H9 (cell line): ENCODE results near the gene CDH16. TPM values are rescaled to one million over a fixed set of nuclear protein-coding genes. Genes with fewer than 3 reads are reported as not detected.
"Not testable (repeated sequence)": the region's sequence is repeated elsewhere in the genome, so short reads cannot be mapped to it uniquely, and the experiment has no call there.

ENCODE experiments used
- DNase-seq: peaks from one replicate; pipeline ENCODE4 v3.0.0-alpha.2; 2017
- H2AFZ ChIP-seq: one replicate; pipeline ENCODE4 v1.6.1; 2013; ENCODE audit warnings: mild to moderate bottlenecking, low read length, control low read depth, moderate library complexity
- H2AK5ac ChIP-seq: 2 replicates; pipeline ENCODE4 v1.6.1; 2013; ENCODE audit warnings: low read length, control low read depth, mixed read lengths; ENCODE audit not compliant: insufficient read length
- H2BK120ac ChIP-seq: one replicate; pipeline ENCODE4 v1.6.1; 2013; ENCODE audit warnings: low read depth, mild to moderate bottlenecking, low read length, control low read depth, inconsistent platforms; ENCODE audit not compliant: poor library complexity, severe bottlenecking
- H2BK12ac ChIP-seq: 2 replicates; pipeline ENCODE4 v1.6.1; 2013; ENCODE audit warnings: low read length, control low read depth, mixed read lengths, low read depth; ENCODE audit not compliant: insufficient read length
- H2BK15ac ChIP-seq: 2 replicates; pipeline ENCODE4 v1.6.1; 2013; ENCODE audit warnings: low read depth, low read length, control low read depth
- H2BK20ac ChIP-seq: one replicate; pipeline ENCODE4 v1.6.1; 2013; ENCODE audit warnings: low read depth, mild to moderate bottlenecking, low read length, control low read depth, inconsistent platforms; ENCODE audit not compliant: poor library complexity, severe bottlenecking
- H2BK5ac ChIP-seq: 2 replicates; pipeline ENCODE4 v1.6.1; 2013; ENCODE audit warnings: low read length, control low read depth, mixed read lengths; ENCODE audit not compliant: insufficient read length
- H3K14ac ChIP-seq: 2 replicates; pipeline ENCODE4 v1.6.1; 2013; ENCODE audit warnings: low read length, control low read depth; ENCODE audit not compliant: insufficient read depth
- H3K18ac ChIP-seq: 2 replicates; pipeline ENCODE4 v1.6.1; 2013; ENCODE audit warnings: low read depth, mild to moderate bottlenecking, mixed read lengths, low read length, control low read depth; ENCODE audit not compliant: insufficient read length
- H3K23ac ChIP-seq: 2 replicates; pipeline ENCODE4 v1.6.1; 2013; ENCODE audit warnings: low read length, control low read depth, mixed read lengths, low read depth; ENCODE audit not compliant: insufficient read length
- H3K23me2 ChIP-seq: 2 replicates; pipeline ENCODE4 v1.6.1; 2013; ENCODE audit warnings: low read depth, mild to moderate bottlenecking, mixed read lengths, low read length, control low read depth; ENCODE audit not compliant: insufficient read length, poor library complexity, severe bottlenecking
- H3K27ac ChIP-seq: 2 replicates; pipeline ENCODE4 v1.5.1; 2013; ENCODE audit warnings: low read length, control low read depth, mixed read lengths, low read depth; ENCODE audit not compliant: insufficient read length
- H3K27me3 ChIP-seq: 2 replicates; pipeline ENCODE4 v1.6.1; 2013; ENCODE audit warnings: low read length, control low read depth, inconsistent platforms; ENCODE audit not compliant: insufficient read depth
- H3K4ac ChIP-seq: 2 replicates; pipeline ENCODE4 v1.6.1; 2013; ENCODE audit warnings: low read depth, mild to moderate bottlenecking, control low read depth, inconsistent platforms, low read length, moderate library complexity
- H3K4me1 ChIP-seq: 2 replicates; pipeline ENCODE4 v1.6.1; 2013; ENCODE audit warnings: low read length, control low read depth, inconsistent platforms; ENCODE audit not compliant: insufficient read depth
- H3K4me2 ChIP-seq: 2 replicates; pipeline ENCODE4 v1.6.1; 2013; ENCODE audit warnings: low read length, control low read depth, mixed read lengths; ENCODE audit not compliant: insufficient read length, insufficient read depth
- H3K56ac ChIP-seq: 2 replicates; pipeline ENCODE4 v1.6.1; 2013; ENCODE audit warnings: low read depth, mild to moderate bottlenecking, mixed read lengths, low read length, control low read depth; ENCODE audit not compliant: insufficient read length
- H3K79me1 ChIP-seq: 2 replicates; pipeline ENCODE4 v1.6.1; 2013; ENCODE audit warnings: low read depth, mild to moderate bottlenecking, moderate library complexity, low read length, control low read depth, inconsistent platforms; ENCODE audit not compliant: insufficient read depth, poor library complexity, severe bottlenecking
- H3K79me2 ChIP-seq: 2 replicates; pipeline ENCODE4 v1.6.1; 2013; ENCODE audit warnings: low read length, control low read depth, inconsistent platforms; ENCODE audit not compliant: insufficient read depth
- H3K9ac ChIP-seq: 2 replicates; pipeline ENCODE4 v1.6.1; 2013; ENCODE audit warnings: low read length, control low read depth, mixed read lengths; ENCODE audit not compliant: insufficient read length; ENCODE audit errors: extremely low read depth
- H3K9me3 ChIP-seq: one replicate; pipeline ENCODE4 v1.6.1; 2013; ENCODE audit warnings: low read depth, low read length, inconsistent platforms; ENCODE audit not compliant: control insufficient read depth
- H3T11ph ChIP-seq: one replicate; pipeline ENCODE4 v1.6.1; 2013; ENCODE audit warnings: mild to moderate bottlenecking, low read length, control low read depth, inconsistent platforms
- H4K20me1 ChIP-seq: one replicate; pipeline ENCODE4 v1.6.1; 2013; ENCODE audit not compliant: control insufficient read depth, insufficient read length, insufficient read depth
- H4K5ac ChIP-seq: 2 replicates; pipeline ENCODE4 v1.6.1; 2013; ENCODE audit warnings: low read depth, mild to moderate bottlenecking, mixed read lengths, low read length, control low read depth; ENCODE audit not compliant: insufficient read length
- H4K8ac ChIP-seq: replicated peaks from 2 replicates; pipeline ENCODE4 v1.6.1; 2013; ENCODE audit warnings: low read length, control low read depth, mixed read lengths, low read depth; ENCODE audit not compliant: insufficient read length
- H4K91ac ChIP-seq: 2 replicates; pipeline ENCODE4 v1.6.1; 2013; ENCODE audit warnings: low read depth, mild to moderate bottlenecking, moderate library complexity, mixed read lengths, low read length, control low read depth; ENCODE audit not compliant: insufficient read length
- H3K27ac Mint-ChIP-seq, 3 experiments: 2 replicates in 2 of 3; 3 replicates in 1 of 3; pipeline ENCODE4 v1.8.0; 2020 to 2021; ENCODE audit warnings: mixed read lengths in 3 of 3, mild to moderate bottlenecking in 1 of 3, moderate library complexity in 1 of 3
- H3K27me3 Mint-ChIP-seq: 2 replicates; pipeline ENCODE4 v1.8.0; 2021; ENCODE audit warnings: low read depth, mild to moderate bottlenecking, moderate library complexity, mixed read lengths
- H3K36me3 Mint-ChIP-seq, 3 experiments: 2 replicates in 2 of 3; 3 replicates in 1 of 3; pipeline ENCODE4 v1.8.0; 2020 to 2021; ENCODE audit warnings: low read depth in 3 of 3, mixed read lengths in 3 of 3; ENCODE audit not compliant: insufficient read depth in 1 of 3
- H3K4me1 Mint-ChIP-seq, 2 experiments: 2 replicates each; pipeline ENCODE4 v1.8.0; 2020; ENCODE audit warnings: mixed read lengths in 2 of 2
- H3K4me3 Mint-ChIP-seq, 2 experiments: 2 replicates in 1 of 2; 3 replicates in 1 of 2; pipeline ENCODE4 v1.8.0; 2020 to 2021; ENCODE audit warnings: mild to moderate bottlenecking in 2 of 2, mixed read lengths in 2 of 2, moderate library complexity in 1 of 2
- H3K9me3 Mint-ChIP-seq, 2 experiments: 2 replicates in 1 of 2; 3 replicates in 1 of 2; pipeline ENCODE4 v1.8.0; 2020; ENCODE audit warnings: mild to moderate bottlenecking in 2 of 2, mixed read lengths in 2 of 2, moderate library complexity in 1 of 2
- WGBS: extraction: QIAGEN DNeasy Blood & Tissue Kit; methylation state at CpG from one replicate; pipeline ENCODE4 v1.1.7; 2013; ENCODE audit warnings: missing lambda C conversion rate, low lambda C conversion rate, mixed read lengths; ENCODE audit not compliant: insufficient read length; ENCODE audit errors: extremely low coverage; 5-methylcytosine and 5-hydroxymethylcytosine counted together
- total RNA-seq: library from RNA; stranded (reverse); gene quantifications from 2 replicates; pipeline ENCODE4 v1.2.1, GENCODE V29; 2021

The CDH16 gene
- total RNA-seq, 1 experiment from 2014 or later, result not detected

DNA sequence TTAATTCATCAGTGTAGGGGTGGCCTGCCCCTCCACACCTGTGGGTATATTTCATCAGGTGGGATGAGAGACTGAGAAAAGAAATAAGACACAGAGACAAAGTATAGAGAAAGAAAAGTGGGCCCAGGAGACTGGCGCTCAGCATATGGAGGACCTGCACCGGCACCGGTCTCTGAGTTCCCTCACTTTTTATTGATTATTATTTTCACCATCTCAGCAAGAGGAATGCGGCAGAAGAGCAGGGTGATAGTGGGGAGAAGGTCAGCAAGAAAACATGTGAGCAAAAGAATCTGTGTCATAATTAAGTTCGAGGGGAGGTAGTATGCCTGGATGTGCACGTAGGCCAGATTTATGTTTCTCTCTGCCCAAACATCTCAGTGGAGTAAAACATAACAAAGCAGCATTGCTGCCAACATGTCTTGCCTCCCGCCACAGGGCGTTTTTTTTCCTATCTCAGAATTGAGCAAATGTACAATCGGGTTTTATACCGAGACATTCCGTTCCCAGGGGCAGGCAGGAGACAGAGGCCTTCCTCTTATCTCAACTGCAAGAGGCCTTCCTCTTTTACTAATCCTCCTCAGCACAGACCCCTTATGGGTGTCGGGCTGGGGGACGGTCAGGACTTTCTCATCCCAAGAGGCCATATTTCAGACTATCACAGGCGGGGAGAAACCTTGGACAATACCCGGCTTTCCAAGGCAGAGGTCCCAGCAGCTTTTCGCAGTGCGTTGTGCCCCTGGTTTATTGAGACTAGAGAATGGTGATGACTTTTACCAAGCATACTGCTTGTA is 36.9 kb upstream of the CDH16 start:
- peaks cover 18% of the 10 kb centered on the region for H3K27me3 Mint-ChIP-seq
- H3K36me3 Mint-ChIP-seq, H2BK15ac ChIP-seq, H2AFZ ChIP-seq, H3K18ac ChIP-seq, H3K27me3 ChIP-seq, H2BK120ac ChIP-seq, H2BK12ac ChIP-seq, H3K9me3 Mint-ChIP-seq, H3T11ph ChIP-seq, H4K91ac ChIP-seq, H3K4me1 ChIP-seq, H3K27ac ChIP-seq, H3K23me2 ChIP-seq, H2BK20ac ChIP-seq, H3K9me3 ChIP-seq, DNase-seq, H3K9ac ChIP-seq, H3K27ac Mint-ChIP-seq, H3K56ac ChIP-seq, H3K23ac ChIP-seq, H3K14ac ChIP-seq, H2BK5ac ChIP-seq, H3K4me2 ChIP-seq, H4K20me1 ChIP-seq, H4K5ac ChIP-seq, H3K79me2 ChIP-seq, H3K4ac ChIP-seq, H3K4me3 Mint-ChIP-seq, H3K79me1 ChIP-seq, H2AK5ac ChIP-seq, H4K8ac ChIP-seq: not testable (repeated sequence)
- no CpG with 5 or more reads among the region's 17 CpGs for WGBS
- peaks cover 9 to 12% of the 10 kb centered on the region in 2 experiments for H3K4me1 Mint-ChIP-seq
